ENCODE measurements around the gene PDCD7.
"Not testable (repeated sequence)": the region's sequence is repeated elsewhere in the genome, so short reads cannot be mapped to it uniquely, and the experiment has no call there.

PDCD7 gene

DNA sequence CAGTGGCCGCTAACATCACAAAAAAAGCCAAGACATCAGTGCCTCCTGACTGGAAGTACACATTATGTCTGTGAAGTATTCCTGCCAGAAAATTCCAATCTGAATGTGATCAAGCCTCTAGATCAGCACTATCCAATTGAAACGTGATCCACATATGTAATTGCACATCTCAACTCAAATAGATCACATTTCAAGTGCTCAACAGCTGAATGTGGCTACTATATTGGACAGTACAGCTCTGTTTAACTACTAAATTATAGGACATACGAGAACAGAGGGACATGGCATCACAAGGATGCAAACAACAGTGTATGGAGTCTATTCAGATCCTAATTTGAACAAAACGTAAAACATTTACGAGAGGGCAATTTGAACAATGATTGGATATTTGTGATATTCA lies 18.1 kb downstream of the PDCD7 start:
- ATAC-seq = no peak

GRCh38 chr15:65115086-65115485 lies 18.5 kb downstream of the PDCD7 start, which contains the start of gene UBAP1L:
UBAP1L (minus strand) TSS chr15:65115200; CDS start chr15:65106215, 8,985 bp downstream.
- no peak for ATAC-seq

DNA sequence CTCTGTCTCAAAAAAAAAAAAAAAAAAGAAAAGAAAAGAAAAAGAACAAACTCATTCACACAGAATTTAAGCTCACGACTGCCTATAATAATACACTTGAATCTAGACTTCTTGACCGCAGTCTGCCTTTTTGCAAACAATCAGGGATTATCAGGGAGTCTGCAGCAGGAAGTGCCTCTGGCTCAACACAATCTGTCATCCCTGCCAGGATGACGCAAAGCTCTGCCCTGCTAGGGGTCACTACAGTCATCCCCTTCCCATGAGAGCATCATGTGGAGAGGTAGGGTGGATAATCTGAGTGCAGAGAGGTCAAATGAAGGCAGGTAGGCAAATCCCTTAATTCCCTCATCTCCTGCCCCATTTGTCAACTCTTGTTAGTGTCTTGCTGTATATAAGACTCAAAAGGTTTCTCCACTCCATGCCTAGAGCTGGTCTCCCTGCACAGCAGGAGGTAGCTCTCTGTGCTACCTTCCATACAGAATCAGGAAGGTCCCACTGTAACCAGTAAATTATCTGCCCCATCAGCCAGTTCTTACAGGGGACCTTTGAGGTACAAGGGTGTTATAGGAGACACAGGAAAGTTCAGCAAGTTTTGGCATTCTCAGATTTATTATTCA lies 22.8 kb downstream of the PDCD7 start:
- ATAC-seq = no peak

GRCh38 chr15:65106011-65106590 lies 27.5 kb downstream of the PDCD7 start:
- no peak for ATAC-seq

DNA sequence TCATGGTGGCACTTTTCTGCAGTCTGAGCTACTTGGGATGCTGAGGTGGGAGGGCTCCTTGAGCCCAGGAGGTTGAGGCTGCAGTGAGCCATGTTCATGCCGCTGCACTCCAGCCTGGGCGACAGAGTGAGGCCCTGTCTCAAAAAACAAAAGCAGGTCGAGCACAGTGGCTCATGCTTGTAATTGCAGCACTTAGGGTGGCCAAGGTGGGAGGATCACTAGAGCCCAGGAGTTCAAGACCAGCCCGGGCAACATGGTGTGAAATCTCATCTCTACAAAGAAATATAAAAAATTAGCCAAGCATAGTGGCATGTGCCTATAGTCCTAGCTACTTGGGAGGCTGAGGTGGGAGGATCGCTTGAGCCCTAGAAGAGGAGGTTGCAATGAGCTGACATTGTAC lies 28.6 kb downstream of the PDCD7 start:
- ATAC-seq = no peak

DNA sequence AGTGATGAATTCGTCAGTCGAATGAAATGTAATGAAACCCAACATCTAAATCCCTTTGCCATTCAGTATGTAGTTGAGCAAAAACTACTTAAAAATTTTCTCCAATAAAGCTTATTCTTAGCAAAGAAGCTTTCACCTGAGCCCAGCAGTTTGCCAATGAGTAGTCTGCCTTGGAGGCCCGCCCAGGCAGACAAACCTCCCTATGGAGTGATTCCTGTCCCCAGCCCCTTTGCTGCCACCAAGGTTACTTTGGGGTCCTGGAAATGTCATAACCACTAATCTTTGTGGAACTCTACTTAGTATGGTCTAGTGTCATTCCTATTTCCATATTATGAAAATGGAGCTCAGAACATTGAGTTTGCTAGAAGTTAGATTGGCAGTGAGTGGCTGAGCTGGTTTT lies 30.7 kb downstream of the PDCD7 start:
- ATAC-seq = no peak

DNA sequence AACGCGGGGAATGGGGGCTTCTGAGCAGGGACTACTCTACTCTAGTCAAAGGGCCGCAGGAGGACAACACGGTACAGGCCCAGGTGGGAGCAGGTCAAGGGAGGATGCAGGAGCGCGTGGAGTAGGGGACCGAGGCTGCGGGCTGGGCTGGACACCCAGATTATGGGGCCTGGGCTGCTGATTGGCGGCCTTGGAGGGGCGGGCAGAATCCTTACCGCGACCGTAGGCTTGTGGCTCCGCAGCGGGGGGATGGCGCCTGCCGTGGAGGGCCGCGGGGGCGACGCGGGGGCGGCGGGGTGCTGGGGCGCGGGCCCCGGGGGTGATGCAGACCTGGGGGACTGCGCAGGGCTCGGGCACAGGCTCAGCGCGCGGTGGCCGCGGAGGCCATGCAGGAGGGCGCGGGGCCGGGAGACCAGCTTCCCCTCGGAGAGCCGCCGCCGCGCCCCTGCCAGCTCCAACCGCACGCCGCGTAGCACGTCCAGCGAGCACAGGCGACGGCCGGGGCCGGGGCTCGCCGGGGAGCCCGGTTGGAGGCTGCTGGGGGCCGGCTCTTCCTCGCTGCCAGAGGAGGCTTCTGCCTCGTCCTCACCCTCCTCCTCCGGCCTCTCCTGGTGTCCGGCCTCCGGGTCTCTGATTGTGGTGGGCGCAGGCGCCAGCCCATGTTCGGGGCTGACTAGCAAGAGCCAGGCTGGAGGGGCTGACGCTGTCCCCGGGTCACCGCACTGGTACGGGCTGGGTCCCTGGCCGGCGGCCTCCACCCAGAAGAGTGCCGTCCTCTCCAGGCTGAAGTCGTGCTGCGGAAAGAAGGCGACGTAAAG lies 31.5 kb downstream of the PDCD7 start:
- ATAC-seq = no peak

GRCh38 chr15:65101411-65101890 lies 32.2 kb downstream of the PDCD7 start:
- ATAC-seq = no peak

DNA sequence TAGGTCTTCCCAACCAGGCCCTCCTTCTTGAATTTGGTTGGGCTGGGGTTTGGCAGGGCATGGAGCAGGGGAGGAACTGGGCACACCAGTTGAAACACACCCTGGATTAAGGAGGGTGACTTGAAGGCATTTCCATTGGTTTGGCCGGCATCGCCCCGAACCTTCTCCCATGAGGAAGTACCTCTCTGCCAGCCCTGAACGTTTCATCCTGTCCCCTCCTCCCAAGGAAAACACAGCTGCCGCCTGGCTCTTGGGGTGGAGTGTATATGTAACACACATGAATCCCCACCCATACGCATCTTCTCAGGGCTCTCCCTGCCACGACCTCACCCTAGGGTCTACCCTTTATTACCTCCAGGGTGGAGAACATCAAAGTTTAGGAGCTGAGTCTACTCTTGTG lies 33.2 kb downstream of the PDCD7 start:
- no peak for ATAC-seq

GRCh38 chr15:65099801-65100200 lies 33.8 kb downstream of the PDCD7 start:
- not testable (repeated sequence) for ATAC-seq

- ATAC-seq = no peak
These were observed 34.3 kb downstream of the PDCD7 start for GRCh38 chr15:65099336-65099735.

- no peak for ATAC-seq
These were observed 35.9 kb downstream of the PDCD7 start for GRCh38 chr15:65097651-65098263.

- ATAC-seq = no peak
These were observed 36.9 kb downstream of the PDCD7 start for GRCh38 chr15:65096481-65097385.

- no peak for ATAC-seq
These were observed 37.9 kb downstream of the PDCD7 start for GRCh38 chr15:65095747-65096104.

DNA sequence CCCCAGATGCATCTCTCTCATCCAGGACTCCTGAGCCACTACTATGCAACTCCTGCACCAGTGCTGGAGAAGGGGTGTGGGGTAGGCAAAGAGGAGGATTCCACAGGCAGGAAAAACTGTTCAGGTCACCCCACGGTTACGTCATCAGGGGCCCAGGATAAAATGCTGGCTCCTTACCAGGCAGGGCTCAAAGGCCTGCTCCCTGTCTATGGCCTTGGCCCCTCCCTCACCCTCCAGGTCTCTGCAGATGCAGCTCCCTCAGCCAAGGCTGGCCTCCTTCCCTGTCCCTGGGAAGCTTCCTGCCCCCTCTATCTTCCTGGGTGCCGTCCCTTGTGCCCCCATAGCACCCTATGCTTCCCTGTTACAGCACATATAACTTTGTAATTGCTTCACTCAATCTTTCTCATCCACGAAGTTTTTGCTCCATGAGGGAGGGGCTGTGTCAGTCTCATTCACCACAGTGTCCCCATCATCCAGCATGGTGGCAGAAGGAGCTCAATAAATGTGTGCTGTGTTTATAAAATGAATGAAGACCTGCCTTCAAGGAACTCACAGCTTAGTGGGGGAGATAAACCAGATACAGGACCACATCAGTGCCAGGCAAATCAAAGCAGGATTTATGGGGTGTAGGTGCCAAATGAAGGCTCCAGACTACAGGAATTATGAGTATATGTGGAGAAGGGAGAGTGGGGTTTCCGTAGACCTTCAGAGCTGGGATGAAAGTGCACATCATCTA lies 38.4 kb downstream of the PDCD7 start:
- ATAC-seq = no peak

GRCh38 chr15:65094294-65094995 lies 39.2 kb downstream of the PDCD7 start:
- no peak for ATAC-seq

GRCh38 chr15:65093793-65094170 lies 39.8 kb downstream of the PDCD7 start:
- not testable (repeated sequence) for ATAC-seq

GRCh38 chr15:65092911-65093792 lies 40.5 kb downstream of the PDCD7 start:
- ATAC-seq = no peak

DNA sequence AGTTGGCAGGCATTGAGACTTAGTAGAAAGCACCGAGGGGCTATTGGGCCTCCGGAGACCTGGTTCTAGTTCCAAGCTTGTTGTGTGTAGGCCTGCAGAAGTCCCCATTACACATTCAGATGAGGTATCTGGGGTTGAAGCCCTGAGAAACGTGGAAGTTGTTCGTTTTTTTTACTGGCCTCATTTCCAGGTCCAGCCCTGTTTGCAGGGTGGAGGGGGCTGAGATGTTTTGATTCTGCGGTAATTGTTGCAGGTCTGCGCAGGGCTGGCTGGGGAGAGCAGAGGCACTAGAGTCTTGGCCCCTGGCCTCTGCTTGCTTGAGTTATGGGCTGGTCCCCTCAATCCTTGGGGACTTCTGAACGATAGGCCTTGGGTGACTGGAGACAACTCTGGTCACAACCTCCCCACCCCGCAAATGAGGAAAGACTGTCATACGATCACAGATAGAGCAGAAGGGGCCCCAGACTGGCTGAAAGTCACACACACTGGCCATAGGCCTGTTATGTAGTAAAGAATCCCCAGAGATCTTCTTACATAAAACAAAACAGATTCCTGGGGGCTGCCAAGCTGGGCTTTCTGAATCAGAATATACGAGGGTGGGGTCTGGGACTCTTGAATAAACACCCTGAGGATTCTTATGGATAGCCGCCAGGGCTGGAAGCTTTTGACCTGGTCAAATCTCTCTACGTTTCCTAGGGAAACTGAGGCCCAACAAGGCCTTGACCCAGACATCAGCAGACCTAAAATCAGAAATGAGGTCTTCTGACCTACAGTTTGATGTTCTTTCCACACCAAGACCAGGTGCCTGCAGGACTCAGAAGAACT lies 41.5 kb downstream of the PDCD7 start:
- no peak for ATAC-seq

All from activated CD4-positive, CD25-positive, alpha-beta regulatory T cell treated with anti-CD3 and anti-CD28 coated beads, Interleukin-2, amount 50 U/mL, for 24 hours (primary cell).